Stimulated activated effector memory CD8-positive, alpha-beta T cell treated with anti-CD3 and anti-CD28 coated beads, Interleukin-12 subunit alpha, Interleukin-12 subunit beta, amount 100 ng/mL, for 72 hours (primary cell): ENCODE results near the gene SLC26A11.

Experiments
- ATAC-seq: fragments of 150-1000 bp; cut with Tn5 transposase; 2 replicates; pipeline ENCODE4 v1.10.0; 2021
- DNase-seq, 2 donors: peaks; one replicate each; pipeline ENCODE4 v3.0.0; 2021 to 2022; ENCODE audit warnings: low spot score in 2 of 2
- H3K27ac Mint-ChIP-seq: one replicate; pipeline ENCODE4 v1.8.0; 2022; ENCODE audit warnings: mild to moderate bottlenecking, mixed read lengths
- H3K36me3 Mint-ChIP-seq: one replicate; pipeline ENCODE4 v1.8.0; 2022; ENCODE audit warnings: mild to moderate bottlenecking, mixed read lengths
- H3K4me1 Mint-ChIP-seq: one replicate; pipeline ENCODE4 v1.8.0; 2022; ENCODE audit warnings: mixed read lengths
- H3K4me3 Mint-ChIP-seq: one replicate; pipeline ENCODE4 v1.8.0; 2022; ENCODE audit warnings: mild to moderate bottlenecking, mixed read lengths
- H3K9me3 Mint-ChIP-seq: one replicate; pipeline ENCODE4 v1.8.0; 2022; ENCODE audit warnings: mixed read lengths

Gene SLC26A11

GRCh38 chr17:80221351-80222105 is 1.3 kb downstream of the SLC26A11 start:
- Mint-ChIP-seq H3K27ac (no peak overlapping the region), H3K4me3 (peak overlapping the region; percentile 92), H3K9me3 (no peaks in the 10 kb centered on the region), H3K36me3 (peaks cover 23% of the 10 kb centered on the region), H3K4me1 (peaks cover 60% of the 10 kb centered on the region)
- no peak for ATAC-seq
- no peak for DNase-seq

- ATAC-seq (no peak), DNase-seq (no peak)
- H3K27ac Mint-ChIP-seq, result no peak overlapping the region
- no peaks in the 10 kb centered on the region for H3K9me3 Mint-ChIP-seq
- H3K4me3 Mint-ChIP-seq, result peak overlapping the region; percentile 18
- H3K4me1 Mint-ChIP-seq, result peaks cover 50% of the 10 kb centered on the region
- peaks cover 17% of the 10 kb centered on the region for H3K36me3 Mint-ChIP-seq
These were observed 2.3 kb downstream of the SLC26A11 start for GRCh38 chr17:80222376-80223141.

DNA sequence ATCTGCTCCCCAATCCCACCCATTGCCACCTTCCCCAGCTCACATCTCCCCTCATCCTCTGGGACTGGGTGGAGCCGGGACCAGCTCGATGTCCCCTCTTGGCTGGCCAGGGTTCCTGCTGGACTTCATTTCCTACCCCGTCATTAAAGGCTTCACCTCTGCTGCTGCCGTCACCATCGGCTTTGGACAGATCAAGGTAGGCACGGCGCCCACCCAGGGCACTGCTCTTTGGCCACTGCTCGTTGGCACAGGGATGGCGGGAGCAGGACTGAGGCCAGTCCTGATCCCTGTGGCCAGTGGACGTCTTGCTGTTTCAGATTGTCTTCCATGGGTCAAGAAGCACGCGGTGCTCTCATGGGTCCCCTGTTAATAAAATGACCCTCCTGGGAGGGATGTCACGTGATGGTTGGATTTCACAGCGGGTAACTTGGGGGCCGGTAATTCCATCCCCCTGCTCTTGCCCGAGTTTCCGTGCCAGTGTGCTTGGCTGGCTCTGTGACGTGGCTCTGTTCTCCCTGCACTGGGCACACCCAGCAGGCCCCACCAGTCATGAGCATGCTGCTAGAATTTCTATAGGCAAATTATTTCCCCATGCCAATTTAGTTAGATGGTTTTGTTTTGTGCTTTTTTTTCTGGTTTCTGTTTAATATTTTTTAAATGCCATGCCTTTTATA is 3.1 kb downstream of the SLC26A11 start:
- peak overlapping the region; percentile 18 for H3K4me3 Mint-ChIP-seq
- no peaks in the 10 kb centered on the region for H3K9me3 Mint-ChIP-seq
- ATAC-seq (no peak), DNase-seq (no peak)
- peaks cover 15% of the 10 kb centered on the region for H3K36me3 Mint-ChIP-seq
- H3K4me1 Mint-ChIP-seq, result peaks cover 46% of the 10 kb centered on the region
- H3K27ac Mint-ChIP-seq, result no peak overlapping the region

DNA sequence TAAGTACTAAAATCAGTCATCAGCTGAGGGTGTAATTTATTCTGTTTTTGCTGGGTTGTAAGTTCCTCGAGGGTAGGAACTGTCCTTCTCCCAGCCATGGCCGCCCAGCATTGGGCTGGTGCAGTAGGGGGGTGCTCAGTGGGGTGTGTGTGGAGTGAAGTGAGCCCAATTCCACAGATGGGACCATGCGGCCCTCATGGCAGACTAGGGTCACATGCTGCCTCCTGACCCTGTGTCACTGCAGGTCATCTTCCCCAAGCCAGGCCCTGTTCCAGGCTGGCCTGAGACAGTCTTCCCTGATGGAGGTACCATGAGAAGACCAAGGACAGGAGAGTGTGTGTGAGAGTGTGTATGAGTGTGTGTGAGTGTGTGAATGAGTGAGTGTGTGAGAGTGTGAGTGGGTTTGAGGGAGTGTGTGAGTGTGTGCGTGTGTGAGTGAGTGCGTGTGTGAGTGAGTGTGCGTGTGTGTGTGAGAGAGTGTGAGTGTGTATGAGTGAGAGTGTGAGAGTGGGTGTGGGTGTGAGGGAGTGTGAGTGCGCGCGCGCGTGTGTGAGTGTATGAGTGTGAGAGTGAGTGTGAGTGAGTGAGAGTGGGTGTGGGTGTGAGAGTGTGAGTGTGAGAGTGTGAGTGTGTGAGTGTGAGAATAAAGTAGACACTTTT is 3.7 kb downstream of the SLC26A11 start:
- Mint-ChIP-seq H3K27ac (peak overlapping the region; percentile 11), H3K9me3 (no peaks in the 10 kb centered on the region), H3K36me3 (peaks cover 9% of the 10 kb centered on the region), H3K4me3 (no peak overlapping the region), H3K4me1 (peaks cover 39% of the 10 kb centered on the region)
- DNase-seq, result no peak
- ATAC-seq, result no peak

- H3K36me3 Mint-ChIP-seq, result peaks cover 2% of the 10 kb centered on the region
- ATAC-seq (no peak), DNase-seq (no peak)
- H3K9me3 Mint-ChIP-seq, result no peaks in the 10 kb centered on the region
- H3K27ac Mint-ChIP-seq, result peak overlapping the region; percentile 11
- H3K4me3 Mint-ChIP-seq, result no peak overlapping the region
- H3K4me1 Mint-ChIP-seq, result peaks cover 32% of the 10 kb centered on the region
These were observed 4.5 kb downstream of the SLC26A11 start for GRCh38 chr17:80224683-80225082.

DNA sequence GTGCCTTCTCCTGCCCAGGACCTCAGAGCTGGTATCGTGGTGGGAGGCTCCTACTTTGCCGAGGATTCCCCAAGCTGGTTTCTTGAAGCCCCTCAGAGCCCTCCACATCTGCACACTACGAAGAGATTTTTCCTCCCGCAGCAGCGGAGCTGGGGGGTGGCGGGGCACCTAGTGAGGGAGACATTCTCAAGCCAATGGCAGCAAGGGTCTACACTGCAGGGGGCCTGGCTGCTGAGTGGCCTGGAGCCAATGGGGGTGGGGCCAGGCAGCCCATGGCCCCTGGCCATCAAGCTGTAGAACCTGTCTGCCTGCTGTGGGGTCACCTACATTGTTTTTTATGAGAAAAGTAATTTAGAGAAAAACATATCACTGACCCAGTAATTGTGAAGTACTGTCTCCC is 5.0 kb downstream of the SLC26A11 start:
- no peak overlapping the region for H3K4me3 Mint-ChIP-seq
- H3K9me3 Mint-ChIP-seq, result no peaks in the 10 kb centered on the region
- DNase-seq, result no peak
- no peak for ATAC-seq
- H3K36me3 Mint-ChIP-seq, result peaks cover 3% of the 10 kb centered on the region
- H3K27ac Mint-ChIP-seq, result no peak overlapping the region
- peaks cover 28% of the 10 kb centered on the region for H3K4me1 Mint-ChIP-seq

GRCh38 chr17:80227156-80227555 is 6.9 kb downstream of the SLC26A11 start:
- ATAC-seq, result no peak
- Mint-ChIP-seq H3K36me3 (peaks cover 15% of the 10 kb centered on the region), H3K9me3 (peaks cover 4% of the 10 kb centered on the region), H3K4me3 (no peak overlapping the region), H3K27ac (no peak overlapping the region), H3K4me1 (peaks cover 23% of the 10 kb centered on the region)
- no peak for DNase-seq

- DNase-seq (no peak), ATAC-seq (no peak)
- peaks cover 18% of the 10 kb centered on the region for H3K4me1 Mint-ChIP-seq
- H3K9me3 Mint-ChIP-seq, result peaks cover 8% of the 10 kb centered on the region
- peaks cover 20% of the 10 kb centered on the region for H3K36me3 Mint-ChIP-seq
- H3K4me3 Mint-ChIP-seq, result no peak overlapping the region
- no peak overlapping the region for H3K27ac Mint-ChIP-seq
These were observed 7.4 kb downstream of the SLC26A11 start for GRCh38 chr17:80227666-80228065.

GRCh38 chr17:80228477-80228876 is 8.2 kb downstream of the SLC26A11 start:
- Mint-ChIP-seq H3K36me3 (peaks cover 26% of the 10 kb centered on the region), H3K4me1 (peaks cover 10% of the 10 kb centered on the region), H3K9me3 (peaks cover 11% of the 10 kb centered on the region), H3K27ac (no peak overlapping the region), H3K4me3 (no peak overlapping the region)
- no peak for ATAC-seq
- DNase-seq, result no peak

GRCh38 chr17:80229011-80229410 is 8.8 kb downstream of the SLC26A11 start:
- DNase-seq, result no peak
- H3K4me3 Mint-ChIP-seq, result no peak overlapping the region

GRCh38 chr17:80232438-80232837 is 12.2 kb downstream of the SLC26A11 start:
- Mint-ChIP-seq H3K4me3 (no peak overlapping the region), H3K36me3 (peaks cover 51% of the 10 kb centered on the region), H3K27ac (no peak overlapping the region), H3K4me1 (no peaks in the 10 kb centered on the region), H3K9me3 (peaks cover 12% of the 10 kb centered on the region)
- no peak for ATAC-seq
- no peak for DNase-seq

More at GRCh38 chr17:80229011-80229410, 8.8 kb downstream of the SLC26A11 start:
- H3K27ac Mint-ChIP-seq, result no peak overlapping the region
- H3K9me3 Mint-ChIP-seq, result peaks cover 12% of the 10 kb centered on the region
- H3K4me1 Mint-ChIP-seq, result peaks cover 6% of the 10 kb centered on the region
- ATAC-seq, result no peak
- H3K36me3 Mint-ChIP-seq, result peaks cover 32% of the 10 kb centered on the region

DNA sequence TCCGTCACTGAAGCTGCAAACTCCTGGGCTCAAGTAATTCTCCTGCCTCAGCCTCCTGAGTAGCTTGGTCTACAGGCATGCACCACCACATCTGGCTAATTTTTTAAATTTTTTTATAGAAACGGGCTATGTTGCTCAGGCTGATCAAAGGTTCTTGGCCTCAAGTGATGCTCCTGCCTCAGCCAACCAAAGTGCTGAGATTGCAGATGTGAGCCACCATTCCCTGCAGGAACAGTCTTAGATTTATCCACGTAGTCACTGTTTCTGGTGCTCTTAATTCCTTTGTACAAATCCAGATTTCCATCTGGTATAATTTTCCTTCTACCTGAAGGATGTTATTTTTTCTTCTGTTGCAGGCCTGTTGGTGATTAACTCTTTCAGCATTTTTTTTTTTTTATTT is 13.0 kb downstream of the SLC26A11 start:
- no peak overlapping the region for H3K27ac Mint-ChIP-seq
- H3K36me3 Mint-ChIP-seq, result peaks cover 58% of the 10 kb centered on the region
- H3K9me3 Mint-ChIP-seq, result peaks cover 12% of the 10 kb centered on the region
- DNase-seq (no peak), ATAC-seq (no peak)
- H3K4me1 Mint-ChIP-seq, result no peaks in the 10 kb centered on the region
- no peak overlapping the region for H3K4me3 Mint-ChIP-seq

DNA sequence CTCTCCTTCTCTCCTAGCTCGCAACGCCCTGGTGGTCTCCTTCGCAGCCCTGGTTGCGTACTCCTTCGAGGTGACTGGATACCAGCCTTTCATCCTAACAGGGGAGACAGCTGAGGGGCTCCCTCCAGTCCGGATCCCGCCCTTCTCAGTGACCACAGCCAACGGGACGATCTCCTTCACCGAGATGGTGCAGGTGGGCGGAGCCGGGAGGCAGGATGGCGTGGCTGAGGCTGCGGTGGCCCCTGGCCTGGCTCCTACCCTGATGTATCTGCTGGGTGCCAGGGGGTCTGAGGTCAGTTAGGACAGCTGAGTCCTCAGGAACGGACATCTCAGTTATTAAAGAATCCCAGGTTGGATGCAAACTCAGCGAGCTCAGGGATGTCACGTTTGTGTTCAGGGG is 16.7 kb downstream of the SLC26A11 start:
- ATAC-seq (no peak), DNase-seq (no peak)
- Mint-ChIP-seq H3K9me3 (peaks cover 8% of the 10 kb centered on the region), H3K4me1 (no peaks in the 10 kb centered on the region), H3K36me3 (peaks cover 67% of the 10 kb centered on the region), H3K4me3 (no peak overlapping the region), H3K27ac (no peak overlapping the region)

- DNase-seq, result no peak
- Mint-ChIP-seq H3K36me3 (peaks cover 63% of the 10 kb centered on the region), H3K9me3 (peaks cover 7% of the 10 kb centered on the region), H3K4me1 (no peaks in the 10 kb centered on the region), H3K27ac (no peak overlapping the region), H3K4me3 (no peak overlapping the region)
- ATAC-seq, result no peak
These were observed 17.2 kb downstream of the SLC26A11 start for GRCh38 chr17:80237386-80237785.

DNA sequence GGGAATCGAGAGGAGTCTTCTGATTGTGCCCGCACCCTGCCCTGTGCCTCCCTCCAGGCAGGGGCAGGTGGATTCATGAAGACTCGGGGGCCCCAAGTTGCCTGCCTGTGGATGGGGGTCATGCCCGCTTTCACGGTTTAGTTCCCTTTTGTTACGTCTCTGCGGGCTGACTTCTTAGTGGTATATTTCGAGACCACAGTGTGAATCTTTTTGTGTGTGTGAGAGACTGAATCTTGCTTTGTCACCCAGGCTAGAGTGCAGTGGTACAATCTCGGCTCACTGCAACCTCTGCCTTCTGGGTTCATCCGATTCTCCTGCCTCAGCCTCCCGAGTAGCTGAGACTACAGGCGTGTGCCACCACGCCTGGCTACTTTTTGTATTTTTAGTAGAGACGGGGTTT is 22.3 kb downstream of the SLC26A11 start:
- H3K36me3 Mint-ChIP-seq, result peaks cover 29% of the 10 kb centered on the region
- no peaks in the 10 kb centered on the region for H3K4me1 Mint-ChIP-seq
- no peak overlapping the region for H3K27ac Mint-ChIP-seq

More for the DNA sequence above, 22.3 kb downstream of the SLC26A11 start:
- ATAC-seq, result peak; percentile 32
- DNase-seq, result no peak
- Mint-ChIP-seq H3K4me3 (no peak overlapping the region), H3K9me3 (no peaks in the 10 kb centered on the region)
